Stimulated activated CD4-positive, alpha-beta T cell treated with anti-CD3 and anti-CD28 coated beads, TNF-alpha, amount 100 ng/mL, for 24 hours (primary cell): ENCODE measurements around the gene CENPB.
A peak's percentile ranks its signal among the peaks of the same experiment; 100 is the strongest.

Experiments
- DNase-seq, 3 experiments: peaks; one replicate each; pipeline ENCODE4 v3.0.0-alpha.2; 2020; ENCODE audit warnings: low read depth in 3 of 3

Gene CENPB

DNA sequence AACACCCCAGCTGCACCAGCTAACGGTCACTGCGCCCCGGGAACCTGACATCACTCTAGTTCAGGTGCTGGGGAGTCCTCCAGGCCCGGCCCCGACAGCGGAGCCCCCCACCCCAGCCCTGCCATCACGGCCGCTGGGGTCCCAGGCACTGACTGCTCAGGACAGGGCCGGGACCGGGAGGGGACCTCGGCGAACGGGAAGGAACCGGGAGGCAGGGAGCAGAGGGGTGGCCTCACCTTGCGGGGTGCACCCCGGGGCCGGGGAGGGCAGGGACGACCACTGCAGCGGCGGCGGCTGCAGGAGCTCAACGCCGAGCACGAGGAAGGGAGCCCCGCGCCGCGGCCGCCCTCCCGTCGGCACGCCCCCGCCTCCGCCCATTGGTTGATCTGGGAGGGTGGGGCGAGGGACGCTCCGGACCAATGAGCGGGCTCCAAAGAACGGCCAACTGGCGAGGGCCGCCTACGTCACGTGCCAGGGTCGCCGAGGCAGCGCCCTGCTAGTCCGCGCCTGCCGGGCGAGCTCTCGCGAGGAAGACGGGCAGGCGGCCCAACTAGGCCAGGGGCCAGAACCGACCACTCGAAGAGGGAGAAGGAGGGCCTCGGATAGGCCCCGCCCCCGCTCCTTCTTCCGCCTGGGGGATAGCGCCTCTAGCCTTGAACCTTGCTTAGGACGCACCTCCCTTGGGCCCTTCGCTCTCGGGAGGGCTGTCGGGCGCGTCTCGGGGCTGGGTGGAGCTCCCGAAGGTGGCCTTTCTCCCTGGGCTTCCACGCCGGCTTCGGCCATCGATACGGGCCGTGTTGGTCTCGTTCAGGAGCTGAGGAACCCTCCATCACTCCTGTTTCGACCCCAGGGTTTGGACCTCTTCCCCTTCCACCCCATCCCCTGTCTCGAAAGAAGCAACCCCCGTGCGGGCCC, 18.9 kb downstream of the CENPB start, which contains the start of gene ADISSP:
Gene ADISSP, minus strand, starts transcription at position 327 of the 915 bp plus-strand sequence. CDS start 7,653 bp downstream, outside the sequence.
- DNase-seq: peak; percentile 92 to 98 (median 95)

- DNase-seq: no peak
Measured at GRCh38 chr20:3767110-3767426, 19.5 kb downstream of the CENPB start.

DNA sequence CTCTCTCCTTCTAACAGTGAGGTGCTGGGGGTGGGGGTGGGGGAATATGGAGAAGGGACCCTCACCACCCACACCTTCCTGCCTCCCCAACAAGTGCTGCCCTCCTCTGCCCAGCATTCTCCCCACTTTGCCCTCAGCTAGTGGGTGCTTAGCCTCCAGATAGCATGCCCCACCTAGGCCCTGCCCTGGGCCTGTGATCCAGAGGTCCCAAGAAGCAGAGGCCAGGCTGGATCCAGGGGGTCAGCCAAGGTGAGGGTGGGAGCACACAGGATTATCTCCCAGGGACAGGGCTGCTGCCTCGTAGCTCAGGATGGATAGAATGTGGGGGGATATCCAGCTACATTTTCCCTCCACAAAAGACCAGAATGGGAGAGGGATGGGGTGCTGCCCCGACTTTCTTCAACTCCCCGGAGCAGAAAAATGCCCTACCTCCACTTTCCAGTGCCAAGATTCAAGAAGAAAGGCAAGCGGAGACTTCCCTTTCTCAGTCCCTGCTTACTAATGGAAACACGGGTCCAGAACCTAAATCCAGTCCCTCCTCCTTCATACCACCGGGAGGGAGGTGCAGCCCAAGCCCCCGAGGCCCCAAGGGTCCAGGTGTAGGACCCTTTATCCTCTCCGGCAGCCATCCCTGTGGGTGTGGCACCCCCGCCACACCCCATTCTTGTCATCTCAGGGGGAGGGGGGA, 20.0 kb downstream of the CENPB start:
- no peak for DNase-seq

- no peak for DNase-seq
Measured at GRCh38 chr20:3765171-3765882, 21.2 kb downstream of the CENPB start.

GRCh38 chr20:3764659-3765058, 21.9 kb downstream of the CENPB start:
- DNase-seq: no peak

DNA sequence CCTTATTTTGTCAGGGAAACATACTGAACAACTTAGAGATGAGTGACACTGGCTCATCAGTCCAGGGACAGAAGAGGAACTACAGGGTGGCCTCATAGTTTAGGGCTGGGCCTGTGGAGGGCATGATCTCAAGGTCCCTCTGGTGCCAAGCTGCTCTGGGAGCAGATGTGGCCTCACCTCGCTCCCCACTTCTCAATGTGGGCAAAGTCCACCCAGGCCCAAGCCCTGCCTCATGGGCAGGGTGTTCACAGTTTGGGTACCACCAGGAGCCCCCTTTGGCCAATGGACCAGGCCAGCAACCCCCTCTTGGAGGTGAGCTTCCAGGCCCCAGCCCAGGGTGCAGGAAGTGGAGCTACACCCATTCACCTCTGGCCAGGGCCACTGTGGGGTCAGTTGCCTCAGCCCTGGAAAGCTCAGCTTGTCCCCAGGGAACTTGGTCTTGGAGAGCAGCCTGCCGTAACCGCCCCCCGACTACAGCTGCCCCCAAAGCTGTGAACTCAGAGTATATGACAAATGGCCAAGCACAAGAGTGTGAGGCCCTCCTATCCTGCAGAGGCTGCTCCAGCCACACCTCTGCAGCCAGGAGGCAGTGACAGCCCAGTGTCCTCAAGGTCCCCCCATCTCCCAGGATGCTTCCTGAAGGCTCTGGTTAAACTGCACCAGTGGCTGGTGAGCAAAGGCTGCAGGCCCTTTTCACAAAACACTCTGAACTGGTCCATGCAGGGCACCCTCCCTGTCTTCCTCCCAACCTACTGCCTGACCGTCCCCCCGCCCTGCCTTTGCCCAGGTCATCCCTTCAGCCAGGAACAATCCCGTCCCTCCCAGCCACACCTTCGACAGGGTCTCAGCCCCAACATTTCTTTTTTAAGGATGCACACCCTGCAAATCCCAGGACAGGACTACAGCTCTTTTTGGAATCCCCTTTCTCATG, 22.6 kb downstream of the CENPB start:
- no peak for DNase-seq

DNA sequence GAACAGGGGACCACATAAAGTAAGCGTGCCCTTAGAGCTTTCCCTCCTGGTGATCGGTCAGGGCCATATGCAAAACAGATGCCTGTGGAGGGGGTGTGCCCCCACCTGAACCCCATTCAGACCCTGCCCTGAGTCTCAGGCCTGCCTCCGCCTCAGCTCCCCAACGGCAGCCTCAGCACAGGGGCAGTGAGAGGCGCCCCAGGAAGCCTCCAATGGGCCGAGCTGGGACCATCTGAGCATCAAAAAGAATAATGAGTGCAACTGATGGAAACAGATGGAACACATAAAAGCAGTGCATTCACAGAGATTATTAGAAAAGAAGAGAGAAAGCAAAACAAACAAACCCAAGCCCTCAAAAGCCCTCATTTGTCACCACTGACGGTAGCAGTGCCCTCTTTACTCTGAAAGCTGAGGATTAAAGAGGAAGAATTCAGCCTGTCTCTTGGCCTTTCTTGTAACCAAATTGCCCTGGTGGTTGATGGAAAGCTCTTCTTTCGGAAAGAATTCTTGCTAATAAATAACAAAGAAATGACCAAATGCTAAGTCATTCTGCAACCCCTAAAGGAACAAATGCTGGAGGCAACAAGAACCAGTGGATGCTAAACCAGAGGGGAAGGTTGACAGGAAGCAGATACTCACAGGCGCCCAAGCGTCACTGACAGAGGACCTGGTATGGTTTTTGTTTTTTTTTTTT, 25.7 kb downstream of the CENPB start:
- no peak for DNase-seq

GRCh38 chr20:3759884-3760283, 26.7 kb downstream of the CENPB start:
- DNase-seq: no peak

GRCh38 chr20:3759316-3759823, 27.2 kb downstream of the CENPB start:
- DNase-seq: no peak

GRCh38 chr20:3758566-3758965, 28.0 kb downstream of the CENPB start:
- DNase-seq: no peak

DNA sequence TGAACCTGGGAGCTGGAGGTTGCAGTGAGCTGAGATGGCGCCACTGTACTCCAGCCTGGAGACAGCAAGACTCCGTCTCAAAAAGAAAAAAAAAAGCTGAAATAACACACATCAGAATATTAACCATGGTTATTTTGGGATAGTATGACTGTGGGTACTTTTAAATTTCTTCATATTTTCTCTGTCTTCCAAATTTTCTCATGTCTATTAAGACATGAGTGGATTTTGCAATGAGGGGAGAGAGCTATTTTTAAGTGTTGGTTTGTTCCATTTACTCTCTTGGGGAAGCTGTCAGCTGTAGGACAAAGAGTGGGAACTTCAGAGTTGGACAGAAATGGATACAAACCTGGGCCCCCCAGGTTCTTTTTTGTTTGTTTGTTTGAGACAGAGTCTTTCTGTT, 29.3 kb downstream of the CENPB start:
- no peak for DNase-seq

GRCh38 chr20:3755814-3756480, 30.6 kb downstream of the CENPB start:
- no peak for DNase-seq

GRCh38 chr20:3755269-3755668, 31.3 kb downstream of the CENPB start:
- no peak for DNase-seq

- no peak for DNase-seq
Measured at GRCh38 chr20:3754276-3754630, 32.3 kb downstream of the CENPB start.

GRCh38 chr20:3753501-3754275, 32.9 kb downstream of the CENPB start:
- no peak for DNase-seq

GRCh38 chr20:3753098-3753497, 33.4 kb downstream of the CENPB start:
- DNase-seq: peak in 2 of 3 experiments; percentile 40 to 47

- DNase-seq: no peak
Measured at GRCh38 chr20:3752386-3752759, 34.2 kb downstream of the CENPB start.

DNA sequence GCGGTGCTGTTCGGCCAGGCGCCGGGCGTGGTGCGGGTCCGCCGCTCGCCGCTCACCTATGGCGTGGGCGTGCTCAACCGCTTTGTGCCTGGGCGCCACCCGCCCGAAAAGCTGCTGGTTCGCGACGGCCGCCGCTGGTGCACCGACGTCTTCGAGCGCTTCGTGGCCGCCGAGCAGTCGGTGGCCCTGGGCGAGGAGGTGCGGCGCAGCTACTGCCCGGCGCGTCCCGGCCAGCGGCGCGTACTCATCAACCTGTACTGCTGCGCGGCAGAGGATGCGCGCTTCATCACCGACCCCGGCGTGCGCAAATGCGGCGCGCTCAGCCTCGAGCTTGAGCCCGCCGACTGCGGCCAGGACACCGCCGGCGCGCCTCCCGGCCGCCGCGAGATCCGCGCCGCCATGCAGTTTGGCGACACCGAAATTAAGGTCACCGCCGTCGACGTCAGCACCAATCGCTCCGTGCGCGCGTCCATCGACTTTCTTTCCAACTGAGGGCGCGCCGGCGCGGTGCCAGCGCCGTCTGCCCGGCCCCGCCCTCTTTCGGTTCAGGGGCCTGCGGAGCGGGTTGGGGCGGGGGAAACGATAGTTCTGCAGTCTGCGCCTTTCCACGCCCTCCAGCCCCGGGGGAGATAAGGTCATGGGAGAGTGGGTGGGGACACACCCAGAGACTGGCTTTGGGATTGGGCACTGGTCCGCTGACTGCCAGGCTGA, 34.7 kb downstream of the CENPB start:
- peak in 2 of 3 experiments; percentile 22 to 63 for DNase-seq

DNA sequence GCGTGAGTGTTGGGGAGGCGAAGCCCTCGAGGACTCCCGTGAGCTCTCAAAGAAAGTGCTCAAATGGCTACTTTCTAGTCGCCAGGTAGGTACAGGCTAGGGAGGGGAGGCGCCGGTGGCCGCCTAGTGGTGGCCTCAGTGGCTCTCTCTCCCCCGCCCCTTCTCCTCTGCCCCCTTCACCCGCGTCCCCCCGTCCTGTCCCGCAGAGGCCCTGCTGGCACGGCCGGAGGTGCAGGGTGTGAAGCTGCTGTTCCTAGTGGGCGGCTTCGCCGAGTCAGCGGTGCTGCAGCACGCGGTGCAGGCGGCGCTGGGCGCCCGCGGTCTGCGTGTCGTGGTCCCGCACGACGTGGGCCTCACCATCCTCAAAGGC, 35.2 kb downstream of the CENPB start:
- no peak for DNase-seq
